ENCODE results near the gene RUNDC3A.

RUNDC3A gene

DNA sequence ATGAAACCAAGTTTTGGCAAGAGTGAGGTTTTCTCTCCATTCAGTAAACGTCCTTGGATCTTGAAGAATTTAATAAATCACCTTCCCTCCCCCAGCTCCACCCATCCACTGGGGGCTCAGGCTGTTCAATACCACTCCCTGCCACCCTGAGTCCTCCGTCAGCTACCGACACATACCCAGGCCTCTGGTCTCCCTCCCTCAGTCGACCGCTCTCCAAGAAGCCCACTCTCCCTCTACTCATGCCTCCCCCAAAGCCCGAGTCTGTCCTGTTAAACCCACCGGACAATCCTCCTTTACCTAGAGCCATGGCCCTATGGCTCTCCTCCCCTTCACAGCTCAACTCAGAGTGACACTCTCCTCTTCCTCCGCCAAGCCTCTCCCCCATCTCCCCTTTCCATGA lies 20.8 kb upstream of the RUNDC3A start:
- H3K9ac ChIP-seq (ENCODE audit: low read depth, low read length): no peak overlapping the region
- no peaks in the 10 kb centered on the region for H3K27me3 ChIP-seq (ENCODE audit: control insufficient read depth, insufficient read depth, low read length)
- no peaks in the 10 kb centered on the region for H3K4me1 ChIP-seq (ENCODE audit: control insufficient read depth, insufficient read depth, low read length)

GRCh38 chr17:44293509-44294226 lies 14.7 kb upstream of the RUNDC3A start:
- Histone ChIP-seq H3K4me1 (ENCODE audit: control insufficient read depth, insufficient read depth, low read length) (no peaks in the 10 kb centered on the region), H3K4me3 (ENCODE audit: low read depth, low read length) (no peak overlapping the region), H3K27ac (ENCODE audit: low read depth, low read length) (no peak overlapping the region), H3K27me3 (ENCODE audit: control insufficient read depth, insufficient read depth, low read length) (no peaks in the 10 kb centered on the region), H3K9me3 (ENCODE audit: control insufficient read depth, insufficient read depth, low read length) (no peaks in the 10 kb centered on the region), H3K9ac (ENCODE audit: low read depth, low read length) (no peak overlapping the region), H3K36me3 (ENCODE audit: control insufficient read depth, insufficient read depth, low read length) (no peaks in the 10 kb centered on the region)

More for the DNA sequence above, 20.8 kb upstream of the RUNDC3A start:
- H3K36me3 ChIP-seq (ENCODE audit: control insufficient read depth, insufficient read depth, low read length): no peaks in the 10 kb centered on the region
- no peaks in the 10 kb centered on the region for H3K9me3 ChIP-seq (ENCODE audit: control insufficient read depth, insufficient read depth, low read length)
- no peak overlapping the region for H3K4me3 ChIP-seq (ENCODE audit: low read depth, low read length)
- H3K27ac ChIP-seq (ENCODE audit: low read depth, low read length): no peak overlapping the region

DNA sequence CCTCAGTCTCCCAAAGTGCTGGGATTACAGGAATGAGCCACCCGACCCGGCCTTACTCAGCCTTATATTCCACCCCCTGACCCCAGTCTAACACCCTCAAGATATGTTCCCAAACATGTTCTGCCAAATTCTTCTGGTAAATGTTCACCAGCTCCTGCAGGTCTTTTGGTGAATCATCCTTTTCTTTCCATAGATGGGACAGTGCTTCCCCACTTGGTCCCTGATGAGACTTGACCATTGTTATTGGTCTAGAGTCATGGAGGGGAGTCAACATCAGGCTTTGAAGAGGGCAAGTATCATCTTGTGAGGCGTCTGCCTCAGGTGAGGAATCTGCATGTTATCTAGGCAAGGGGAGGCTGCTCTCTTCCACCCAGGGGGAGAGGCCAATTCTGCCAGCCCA lies 10.4 kb upstream of the RUNDC3A start:
- no peak overlapping the region for H3K4me3 ChIP-seq (ENCODE audit: low read depth, low read length)

DNA sequence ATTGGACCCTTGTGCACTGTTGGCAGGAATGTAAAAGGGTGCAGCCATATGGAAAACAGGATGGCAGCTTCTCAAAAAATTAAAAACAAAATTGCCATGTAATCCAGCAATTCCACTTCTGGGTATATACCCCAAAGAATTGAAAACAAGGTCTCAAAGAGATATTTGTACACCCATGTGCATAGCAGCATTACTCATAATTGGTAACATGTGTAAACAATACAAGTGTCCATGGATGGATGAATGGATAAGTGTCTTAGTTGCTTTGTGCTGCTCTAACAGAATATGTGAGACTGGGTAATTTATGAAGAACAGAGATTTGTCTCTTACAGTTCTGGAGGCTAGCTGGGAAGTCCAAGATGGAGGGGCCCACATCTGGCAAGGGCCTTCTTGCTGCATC lies 3.8 kb upstream of the RUNDC3A start:
- no peak overlapping the region for H3K9ac ChIP-seq (ENCODE audit: low read depth, low read length)
- no peak overlapping the region for H3K27ac ChIP-seq (ENCODE audit: low read depth, low read length)
- no peaks in the 10 kb centered on the region for H3K9me3 ChIP-seq (ENCODE audit: control insufficient read depth, insufficient read depth, low read length)
- no peaks in the 10 kb centered on the region; the same call in 1 of the 2 replicates for H3K27me3 ChIP-seq (ENCODE audit: control insufficient read depth, insufficient read depth, low read length)
- H3K4me1 ChIP-seq (ENCODE audit: control insufficient read depth, insufficient read depth, low read length): peaks cover 13% of the 10 kb centered on the region
- H3K4me3 ChIP-seq (ENCODE audit: low read depth, low read length): no peak overlapping the region
- H3K36me3 ChIP-seq (ENCODE audit: control insufficient read depth, insufficient read depth, low read length): no peaks in the 10 kb centered on the region

More for the DNA sequence above, 10.4 kb upstream of the RUNDC3A start:
- Histone ChIP-seq H3K4me1 (ENCODE audit: control insufficient read depth, insufficient read depth, low read length) (no peaks in the 10 kb centered on the region), H3K27ac (ENCODE audit: low read depth, low read length) (no peak overlapping the region), H3K9ac (ENCODE audit: low read depth, low read length) (no peak overlapping the region), H3K9me3 (ENCODE audit: control insufficient read depth, insufficient read depth, low read length) (no peaks in the 10 kb centered on the region), H3K27me3 (ENCODE audit: control insufficient read depth, insufficient read depth, low read length) (no peaks in the 10 kb centered on the region), H3K36me3 (ENCODE audit: control insufficient read depth, insufficient read depth, low read length) (no peaks in the 10 kb centered on the region)

DNA sequence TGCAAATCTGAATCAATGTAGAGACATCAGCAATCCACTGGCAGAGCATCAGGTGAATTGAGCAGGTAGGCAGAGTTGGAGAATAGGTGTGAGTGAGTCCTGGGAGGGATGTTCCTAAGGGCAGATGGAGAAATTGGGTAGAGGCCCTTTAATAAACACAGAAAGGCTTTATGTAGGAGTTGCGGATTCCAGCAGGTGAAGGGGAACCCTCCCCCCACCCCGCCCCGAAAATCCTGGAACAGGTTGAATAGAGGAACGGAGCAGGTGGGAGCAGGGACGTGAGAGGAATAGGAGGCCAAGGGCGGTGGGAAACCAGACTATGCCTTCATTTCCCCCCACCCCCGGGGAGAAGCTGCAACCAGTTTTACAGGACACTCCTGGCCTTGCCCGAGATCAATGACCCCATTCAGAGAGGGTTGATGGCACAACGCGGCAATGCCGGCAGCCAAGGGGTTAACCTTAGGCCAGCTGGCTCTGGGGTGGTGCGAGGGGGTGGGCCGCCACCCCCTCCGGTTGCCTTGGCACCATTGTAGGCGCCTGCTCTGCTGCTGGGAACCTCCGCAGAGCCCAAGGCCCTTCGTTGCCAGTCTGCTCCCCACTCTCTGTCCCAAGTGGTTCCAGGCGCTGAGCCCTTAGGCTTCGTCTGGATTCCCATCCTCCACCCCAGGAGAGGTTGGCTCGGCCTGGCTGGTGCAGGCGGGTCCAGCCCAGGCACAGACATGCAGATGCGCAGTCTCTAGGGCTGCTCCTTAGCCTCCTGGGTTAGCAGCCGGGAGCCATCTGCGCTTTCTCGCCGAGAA lies 814 bp upstream of the RUNDC3A start:
- H3K36me3 ChIP-seq (ENCODE audit: control insufficient read depth, insufficient read depth, low read length): no peaks in the 10 kb centered on the region
- H3K9ac ChIP-seq (ENCODE audit: low read depth, low read length): no peak overlapping the region
- no peaks in the 10 kb centered on the region for H3K9me3 ChIP-seq (ENCODE audit: control insufficient read depth, insufficient read depth, low read length)
- H3K27me3 ChIP-seq (ENCODE audit: control insufficient read depth, insufficient read depth, low read length): no peaks in the 10 kb centered on the region; the same call in 1 of the 2 replicates
- H3K4me1 ChIP-seq (ENCODE audit: control insufficient read depth, insufficient read depth, low read length): peaks cover 25% of the 10 kb centered on the region
- H3K27ac ChIP-seq (ENCODE audit: low read depth, low read length): peak overlapping the region; percentile 82
- H3K4me3 ChIP-seq (ENCODE audit: low read depth, low read length): peak overlapping the region; percentile 61

GRCh38 chr17:44308865-44309264 lies 464 bp downstream of the RUNDC3A start:
- Histone ChIP-seq H3K4me3 (ENCODE audit: low read depth, low read length) (peak overlapping the region; percentile 52), H3K36me3 (ENCODE audit: control insufficient read depth, insufficient read depth, low read length) (no peaks in the 10 kb centered on the region), H3K27me3 (ENCODE audit: control insufficient read depth, insufficient read depth, low read length) (peaks cover under 1% of the 10 kb centered on the region), H3K9me3 (ENCODE audit: control insufficient read depth, insufficient read depth, low read length) (no peaks in the 10 kb centered on the region), H3K4me1 (ENCODE audit: control insufficient read depth, insufficient read depth, low read length) (peaks cover 25% of the 10 kb centered on the region), H3K9ac (ENCODE audit: low read depth, low read length) (no peak overlapping the region), H3K27ac (ENCODE audit: low read depth, low read length) (no peak overlapping the region)

DNA sequence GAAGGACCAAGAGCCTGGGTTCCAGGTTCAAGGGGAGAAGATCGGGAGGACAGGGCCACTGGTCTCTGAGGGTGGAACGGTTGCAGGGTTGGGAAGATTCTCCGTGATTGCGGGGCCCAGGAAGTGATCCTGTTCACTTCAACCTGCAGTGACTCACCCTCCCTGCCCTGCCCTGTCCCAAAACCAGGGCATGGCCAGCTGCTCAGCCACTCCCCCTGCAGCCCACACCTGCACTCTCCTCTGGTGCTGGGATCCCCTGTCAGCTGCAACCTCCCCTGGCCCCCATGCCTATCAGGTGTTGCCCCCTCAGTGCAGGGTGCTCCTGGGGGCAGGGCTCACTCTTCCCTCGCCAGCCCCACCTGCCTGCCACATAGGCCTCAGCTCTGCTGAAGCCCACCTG lies 1.1 kb downstream of the RUNDC3A start:
- H3K36me3 ChIP-seq (ENCODE audit: control insufficient read depth, insufficient read depth, low read length): no peaks in the 10 kb centered on the region
- peaks cover 25% of the 10 kb centered on the region for H3K4me1 ChIP-seq (ENCODE audit: control insufficient read depth, insufficient read depth, low read length)
- no peak overlapping the region for H3K9ac ChIP-seq (ENCODE audit: low read depth, low read length)
- peaks cover 7% of the 10 kb centered on the region for H3K27me3 ChIP-seq (ENCODE audit: control insufficient read depth, insufficient read depth, low read length)
- H3K9me3 ChIP-seq (ENCODE audit: control insufficient read depth, insufficient read depth, low read length): no peaks in the 10 kb centered on the region
- no peak overlapping the region for H3K27ac ChIP-seq (ENCODE audit: low read depth, low read length)
- 0 out of 2 replicates have a peak overlapping the region, but pooled peaks have one; percentile 52 for H3K4me3 ChIP-seq (ENCODE audit: low read depth, low read length)

GRCh38 chr17:44310188-44310587 lies 1.8 kb downstream of the RUNDC3A start:
- Histone ChIP-seq H3K9me3 (ENCODE audit: control insufficient read depth, insufficient read depth, low read length) (no peaks in the 10 kb centered on the region), H3K4me1 (ENCODE audit: control insufficient read depth, insufficient read depth, low read length) (peaks cover 25% of the 10 kb centered on the region), H3K9ac (ENCODE audit: low read depth, low read length) (no peak overlapping the region), H3K27ac (ENCODE audit: low read depth, low read length) (no peak overlapping the region), H3K27me3 (ENCODE audit: control insufficient read depth, insufficient read depth, low read length) (peaks cover 13% of the 10 kb centered on the region), H3K36me3 (ENCODE audit: control insufficient read depth, insufficient read depth, low read length) (no peaks in the 10 kb centered on the region), H3K4me3 (ENCODE audit: low read depth, low read length) (no peak overlapping the region)

- no peaks in the 10 kb centered on the region for H3K36me3 ChIP-seq (ENCODE audit: control insufficient read depth, insufficient read depth, low read length)
- H3K27me3 ChIP-seq (ENCODE audit: control insufficient read depth, insufficient read depth, low read length): peaks cover 16% of the 10 kb centered on the region
- peaks cover 25% of the 10 kb centered on the region for H3K4me1 ChIP-seq (ENCODE audit: control insufficient read depth, insufficient read depth, low read length)
- no peak overlapping the region for H3K27ac ChIP-seq (ENCODE audit: low read depth, low read length)
- no peak overlapping the region for H3K9ac ChIP-seq (ENCODE audit: low read depth, low read length)
- H3K4me3 ChIP-seq (ENCODE audit: low read depth, low read length): no peak overlapping the region
- H3K9me3 ChIP-seq (ENCODE audit: control insufficient read depth, insufficient read depth, low read length): no peaks in the 10 kb centered on the region
Observed at GRCh38 chr17:44310609-44311376, 2.4 kb downstream of the RUNDC3A start.

- no peak overlapping the region for H3K4me3 ChIP-seq (ENCODE audit: low read depth, low read length)
- no peaks in the 10 kb centered on the region for H3K36me3 ChIP-seq (ENCODE audit: control insufficient read depth, insufficient read depth, low read length)
- peaks cover 20% of the 10 kb centered on the region for H3K27me3 ChIP-seq (ENCODE audit: control insufficient read depth, insufficient read depth, low read length)
- no peaks in the 10 kb centered on the region for H3K9me3 ChIP-seq (ENCODE audit: control insufficient read depth, insufficient read depth, low read length)
- no peak overlapping the region for H3K9ac ChIP-seq (ENCODE audit: low read depth, low read length)
- no peak overlapping the region for H3K27ac ChIP-seq (ENCODE audit: low read depth, low read length)
- H3K4me1 ChIP-seq (ENCODE audit: control insufficient read depth, insufficient read depth, low read length): peaks cover 25% of the 10 kb centered on the region
Observed at GRCh38 chr17:44311562-44312181, 3.3 kb downstream of the RUNDC3A start.

All from HUES48 (cell line).